NCI-H2029 treated with DMSO at 0.1 percent for 48 hours (cell line): ENCODE results near the gene HNRNPLL.

Experiments used
- DNase-seq: peaks from one replicate; lab custom pipeline; 2025; lab: John Stamatoyannopoulos, UW

The HNRNPLL gene

GRCh38 chr2:38592951-38593350 lies 9.8 kb downstream of the HNRNPLL start:
- DNase-seq = no peak

GRCh38 chr2:38591152-38591551 lies 11.6 kb downstream of the HNRNPLL start:
- DNase-seq = no peak

DNA sequence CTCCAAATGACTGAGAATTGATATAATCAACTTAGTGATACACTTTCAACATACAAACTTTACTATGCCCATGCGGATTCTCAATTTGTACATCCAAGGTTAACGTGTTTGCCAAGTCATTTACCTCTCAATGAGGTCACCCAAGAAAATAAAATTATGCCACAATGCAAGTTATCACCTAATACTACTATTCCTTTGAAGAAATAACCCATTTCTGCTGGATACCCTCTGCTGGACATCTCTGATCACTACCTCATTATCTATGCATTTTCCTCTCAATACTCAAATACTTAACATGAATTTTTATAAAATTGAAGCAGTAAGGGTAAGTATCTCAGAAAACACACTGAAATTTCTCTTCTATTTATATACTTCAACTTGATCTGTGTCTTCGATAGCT lies 12.7 kb downstream of the HNRNPLL start:
- DNase-seq = no peak

DNA sequence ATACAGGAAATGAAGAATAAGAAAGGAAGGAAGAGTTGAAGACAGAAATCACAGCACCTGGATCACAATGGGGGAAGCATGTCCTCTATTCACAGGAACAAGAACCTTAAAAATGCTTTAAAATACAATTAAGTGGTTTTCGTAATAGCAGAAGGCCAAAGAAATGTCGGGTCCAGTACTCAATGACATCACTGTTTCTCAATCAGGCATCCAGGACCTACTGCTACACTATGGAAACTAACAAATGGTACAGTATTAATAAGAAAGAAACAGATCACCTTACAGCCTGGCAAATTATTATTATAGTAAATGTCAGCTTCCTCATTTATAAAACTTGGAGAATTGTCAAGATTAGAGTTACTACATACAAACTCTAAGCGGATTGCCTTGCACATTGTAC lies 15.8 kb downstream of the HNRNPLL start:
- no peak for DNase-seq

GRCh38 chr2:38584881-38585280 lies 17.8 kb downstream of the HNRNPLL start:
- no peak for DNase-seq

DNA sequence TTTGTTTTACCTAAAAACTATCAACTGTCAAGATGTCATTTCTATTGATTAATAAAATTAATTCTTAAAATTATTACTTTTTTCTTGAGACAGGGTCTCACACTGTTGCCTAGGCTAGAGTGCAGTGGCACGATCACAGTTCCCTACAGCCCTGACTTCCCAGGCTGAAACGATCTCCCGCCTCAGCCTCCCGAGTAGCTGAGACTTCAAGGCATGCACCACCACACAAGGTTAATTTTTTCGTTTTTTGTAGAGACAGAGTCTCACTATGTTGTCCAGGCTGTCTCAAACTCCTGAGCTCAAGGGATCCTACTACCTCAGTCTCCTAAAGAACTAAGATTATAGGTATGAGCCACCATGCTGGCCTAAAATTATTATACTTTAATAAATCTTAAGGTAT lies 18.7 kb downstream of the HNRNPLL start:
- DNase-seq = no peak

DNA sequence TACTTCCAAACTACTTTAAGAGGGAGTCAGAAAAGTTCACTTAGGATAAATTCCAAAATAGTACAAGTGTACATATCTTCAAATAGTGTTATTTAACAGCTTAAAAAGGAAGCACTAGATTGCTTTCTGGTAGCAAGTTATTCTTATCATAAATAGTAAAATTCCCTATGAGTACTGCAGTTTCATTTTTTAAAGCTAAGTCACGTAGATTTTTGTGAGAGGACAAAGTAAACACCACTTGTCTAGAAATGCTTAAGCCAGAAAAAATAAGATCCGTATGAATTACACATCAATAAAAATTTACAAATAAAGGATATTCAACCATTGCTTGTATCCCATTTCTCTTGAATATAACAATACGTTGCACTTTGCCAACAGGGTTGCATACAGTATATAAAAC lies 19.2 kb downstream of the HNRNPLL start:
- DNase-seq = no peak

- peak; percentile 52 for DNase-seq
These were observed 21.3 kb downstream of the HNRNPLL start for GRCh38 chr2:38581193-38582147.

GRCh38 chr2:38580115-38580636 lies 22.6 kb downstream of the HNRNPLL start:
- no peak for DNase-seq

GRCh38 chr2:38578832-38579231 lies 23.9 kb downstream of the HNRNPLL start:
- DNase-seq = no peak

GRCh38 chr2:38574278-38574677 lies 28.4 kb downstream of the HNRNPLL start:
- DNase-seq = no peak

GRCh38 chr2:38572167-38572566 lies 30.6 kb downstream of the HNRNPLL start:
- no peak for DNase-seq

DNA sequence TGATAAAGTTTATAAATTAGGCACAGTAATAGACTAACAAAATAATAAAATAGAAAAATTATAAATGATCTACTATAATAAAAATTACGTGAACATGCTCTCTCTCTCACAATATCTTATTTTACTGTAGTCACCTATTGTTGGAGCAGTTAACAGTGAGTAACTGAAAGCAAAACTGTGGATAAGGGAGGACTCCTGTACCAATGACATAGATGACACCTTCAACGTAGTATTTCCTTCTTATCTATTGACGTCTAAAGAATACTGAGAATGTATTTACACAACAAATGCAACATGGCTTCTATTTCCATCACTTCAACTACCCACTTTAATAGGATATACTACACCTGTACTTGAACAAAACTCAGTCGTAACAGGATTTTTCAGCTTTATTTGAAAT lies 31.5 kb downstream of the HNRNPLL start:
- DNase-seq = no peak

DNA sequence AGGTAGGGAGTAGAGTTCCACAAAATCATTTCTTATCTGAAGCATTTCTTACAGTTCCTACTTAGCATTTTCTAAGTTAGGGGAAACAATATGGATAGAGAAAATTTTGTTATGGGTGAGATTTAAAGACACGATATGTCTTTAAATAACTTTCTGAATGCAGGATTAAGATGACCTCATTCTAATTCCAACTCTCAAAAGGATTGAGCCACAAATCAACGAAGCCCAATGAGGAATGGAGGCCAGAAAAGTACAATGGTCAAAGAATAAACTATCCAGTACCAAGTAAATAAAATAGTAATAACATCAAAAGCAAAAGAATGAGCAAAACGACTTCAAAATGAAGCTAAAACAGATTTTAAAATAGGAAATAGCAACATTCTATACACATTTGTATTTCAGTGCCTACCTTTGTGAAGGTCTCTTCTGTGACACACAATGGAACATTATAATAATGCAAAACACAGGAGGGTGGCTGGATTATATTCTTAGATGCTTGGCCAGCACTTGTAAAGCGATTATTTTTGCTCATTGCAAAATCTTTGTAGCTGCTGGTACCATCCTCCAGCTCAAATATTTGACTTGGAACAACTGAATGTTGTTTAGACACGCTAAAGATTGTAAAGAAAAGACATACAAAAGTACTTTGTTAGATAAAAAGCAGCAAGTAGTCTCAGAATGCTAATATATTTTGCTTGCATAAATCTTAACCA lies 33.8 kb downstream of the HNRNPLL start:
- DNase-seq = no peak

DNA sequence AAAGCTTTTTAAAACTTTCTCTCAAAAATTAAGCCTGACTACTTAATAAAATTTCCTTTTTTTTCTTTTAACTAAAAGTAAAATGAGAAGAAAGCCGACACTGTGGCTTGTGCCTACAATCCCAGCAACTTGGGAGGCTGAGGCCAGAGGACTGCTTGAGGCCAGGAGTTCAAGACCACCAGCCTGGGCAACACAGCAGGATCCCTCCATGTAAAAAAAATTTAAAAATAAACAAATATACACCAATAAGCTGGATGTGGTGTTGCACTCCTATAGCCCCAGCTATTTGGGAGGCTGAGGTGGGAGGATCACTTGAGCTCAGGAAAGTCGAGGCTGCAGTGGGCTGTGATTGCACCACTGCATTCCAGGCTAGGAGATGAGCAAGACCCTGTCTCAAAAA lies 37.4 kb downstream of the HNRNPLL start:
- DNase-seq = no peak

DNA sequence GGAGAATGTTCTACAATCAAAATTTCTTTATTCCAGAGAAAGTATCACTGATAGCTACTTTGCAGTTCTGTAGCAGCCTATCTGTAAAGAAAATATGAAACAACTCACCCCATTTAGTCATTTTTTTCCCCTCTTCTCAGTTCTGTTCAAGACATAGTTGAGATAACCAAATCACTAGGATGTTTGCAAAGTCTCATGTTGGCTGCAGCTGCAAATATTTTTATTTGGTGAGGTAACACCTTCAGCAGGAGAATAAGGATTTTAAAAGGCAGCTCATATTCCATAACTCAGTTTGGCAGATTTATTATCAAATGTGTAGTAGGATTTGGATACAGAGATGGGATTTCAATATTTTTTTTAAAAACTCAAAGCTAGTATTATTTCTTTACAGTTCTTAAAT lies 41.0 kb downstream of the HNRNPLL start:
- DNase-seq = no peak

- no peak for DNase-seq
These were observed 42.6 kb downstream of the HNRNPLL start for GRCh38 chr2:38560092-38560491.

- no peak for DNase-seq
These were observed 44.7 kb downstream of the HNRNPLL start for GRCh38 chr2:38557981-38558380.

- no peak for DNase-seq
These were observed 45.5 kb downstream of the HNRNPLL start for GRCh38 chr2:38557217-38557616.

GRCh38 chr2:38556006-38556801 lies 46.5 kb downstream of the HNRNPLL start:
- no peak for DNase-seq

DNA sequence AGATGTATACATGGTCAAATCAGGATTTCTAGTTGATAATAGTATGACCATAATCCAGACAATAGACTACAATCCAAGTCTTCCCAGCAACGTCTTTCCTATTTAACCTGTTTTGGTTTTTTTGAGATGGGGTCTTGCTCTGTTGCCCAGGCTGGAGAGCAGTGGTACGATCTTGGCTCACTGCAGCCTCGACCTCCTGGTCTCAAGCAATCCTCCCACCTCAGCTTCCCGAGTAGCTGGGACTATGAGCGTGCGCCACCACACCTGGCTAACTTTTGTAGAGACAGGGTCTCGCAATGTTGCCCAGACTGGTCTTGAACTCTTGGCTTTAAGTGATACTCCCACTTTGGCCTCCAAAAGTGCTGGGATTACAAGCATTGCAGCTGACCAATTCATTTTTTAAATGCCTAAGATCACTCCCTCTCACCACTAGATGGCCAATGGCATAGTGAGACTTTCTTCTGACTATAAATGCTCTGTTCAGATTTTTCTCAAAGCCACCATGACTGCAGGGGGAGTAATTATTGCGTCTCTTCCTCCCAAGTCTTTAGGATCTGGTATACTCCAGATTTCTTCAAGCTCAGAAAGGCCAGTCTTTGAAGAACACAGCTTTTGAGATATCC lies 47.6 kb downstream of the HNRNPLL start:
- no peak for DNase-seq

DNA sequence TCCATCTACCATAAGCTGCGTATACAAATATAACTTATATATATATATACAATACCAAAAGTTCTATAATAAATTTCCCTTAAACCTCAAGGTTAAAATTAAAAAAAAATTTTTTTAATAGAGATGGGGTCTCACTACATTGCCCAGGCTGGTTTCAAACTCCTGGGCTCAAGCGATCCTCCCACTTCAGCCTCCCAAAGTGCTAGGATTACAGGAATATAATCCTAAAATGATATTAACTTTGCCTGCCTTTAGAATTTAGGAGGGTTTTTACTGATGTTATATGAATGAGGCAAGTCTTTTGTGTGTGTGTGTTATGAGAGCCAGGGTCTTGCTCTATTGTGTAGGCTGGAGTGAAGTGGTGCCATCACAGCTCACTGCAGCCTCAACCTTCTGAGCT lies 49.2 kb downstream of the HNRNPLL start:
- DNase-seq = no peak
